Fibroblast of lung (primary cell): ENCODE results near the gene LAMA5. TPM values are rescaled to one million over a fixed set of nuclear protein-coding genes. Genes with fewer than 3 reads are reported as not detected.

Experiments used
- DNase-seq, 2 donors: peaks; one replicate each; pipeline versions ENCODE4 v3.0.0 to v3.0.0-alpha.2; 2010; ENCODE audit warnings: low read depth in 2 of 2
- H2AFZ ChIP-seq: 2 replicates; pipeline ENCODE4 v1.5.1; 2012; ENCODE audit warnings: low read length, control low read depth, inconsistent platforms
- H3K27ac ChIP-seq: 2 replicates; pipeline ENCODE4 v1.5.1; 2011; ENCODE audit warnings: low read length, control low read depth; ENCODE audit not compliant: insufficient read depth
- H3K27me3 ChIP-seq: 2 replicates; pipeline ENCODE4 v1.5.1; 2011; ENCODE audit warnings: mild to moderate bottlenecking, low read length; ENCODE audit not compliant: control insufficient read depth, insufficient read depth
- H3K36me3 ChIP-seq: 2 replicates; pipeline ENCODE4 v1.5.1; 2011; ENCODE audit warnings: low read length; ENCODE audit not compliant: control insufficient read depth, insufficient read depth
- H3K4me1 ChIP-seq: 2 replicates; pipeline ENCODE4 v1.5.1; 2011; ENCODE audit warnings: low read length; ENCODE audit not compliant: control insufficient read depth, insufficient read depth; ENCODE audit errors: extremely low read depth
- H3K4me2 ChIP-seq: 2 replicates; pipeline ENCODE4 v1.5.1; 2011; ENCODE audit warnings: low read length, control low read depth; ENCODE audit not compliant: insufficient read depth; ENCODE audit errors: extremely low read depth
- H3K4me3 ChIP-seq, 4 experiments: fragments of 200-600 bp in 1 of 4; sonication (generic) in 1 of 4; replicated peaks in 1 of 4; 2 replicates each; pipeline ENCODE4 v1.5.1; 2011 to 2016; ENCODE audit warnings: low read length in 4 of 4, low read depth in 3 of 4, mild to moderate bottlenecking in 3 of 4, control low read depth in 2 of 4, inconsistent platforms in 1 of 4, mixed read lengths in 1 of 4; ENCODE audit not compliant: insufficient read depth in 1 of 4; ENCODE audit errors: control extremely low read depth in 1 of 4
- H3K79me2 ChIP-seq: 2 replicates; pipeline ENCODE4 v1.5.1; 2012; ENCODE audit warnings: mild to moderate bottlenecking, low read length, inconsistent platforms; ENCODE audit not compliant: control insufficient read depth, insufficient read depth
- H3K9ac ChIP-seq: 2 replicates; pipeline ENCODE4 v1.5.1; 2011; ENCODE audit warnings: mild to moderate bottlenecking, low read length, control low read depth; ENCODE audit not compliant: insufficient read depth
- H3K9me3 ChIP-seq: 2 replicates; pipeline ENCODE4 v1.5.1; 2012; ENCODE audit warnings: low read depth, low read length; ENCODE audit not compliant: control insufficient read depth, insufficient read depth
- H4K20me1 ChIP-seq: 2 replicates; pipeline ENCODE4 v1.5.1; 2011; ENCODE audit warnings: low read length; ENCODE audit not compliant: control insufficient read depth, insufficient read depth; ENCODE audit errors: extremely low read depth
- EZH2 ChIP-seq: IDR thresholded peaks from 2 replicates; pipeline ENCODE4 v1.5.1; 2012; ENCODE audit warnings: low read length, control low read depth, mild to moderate bottlenecking; ENCODE audit errors: missing control alignments
- polyA plus RNA-seq, 2 donors: library from polyadenylated mRNA; depleted of rRNA in 1 of 2; stranded (reverse) in 1 of 2; unstranded in 1 of 2; fragments of >200 nt; gene quantifications; 2 replicates each; pipeline ENCODE4 v1.2.1, GENCODE V29; 2011 to 2012; ENCODE audit warnings: missing spikeins in 1 of 2
- total RNA-seq: library from RNA; depleted of rRNA; stranded (reverse); fragments of >200 nt; gene quantifications from 2 replicates; pipeline ENCODE4 v1.2.1, GENCODE V29; 2014
- TF ChIP-seq, protein P1 (sequence below), 2 donors: IDR thresholded peaks in 1 of 2; conservative IDR thresholded peaks in 1 of 2; 1 replicate in 1 of 2; 2 replicates in 1 of 2; pipeline ENCODE4 v1.5.1; 2011 to 2012; ENCODE audit warnings: low read length in 2 of 2, control low read depth in 1 of 2, inconsistent platforms in 1 of 2, low read depth in 1 of 2, mild to moderate bottlenecking in 1 of 2

The LAMA5 gene
- total and polyA plus RNA-seq, 2 donors (not counting 1 experiment from before 2014, with no cell fraction given), result 1.5 to 81.6 TPM

DNA sequence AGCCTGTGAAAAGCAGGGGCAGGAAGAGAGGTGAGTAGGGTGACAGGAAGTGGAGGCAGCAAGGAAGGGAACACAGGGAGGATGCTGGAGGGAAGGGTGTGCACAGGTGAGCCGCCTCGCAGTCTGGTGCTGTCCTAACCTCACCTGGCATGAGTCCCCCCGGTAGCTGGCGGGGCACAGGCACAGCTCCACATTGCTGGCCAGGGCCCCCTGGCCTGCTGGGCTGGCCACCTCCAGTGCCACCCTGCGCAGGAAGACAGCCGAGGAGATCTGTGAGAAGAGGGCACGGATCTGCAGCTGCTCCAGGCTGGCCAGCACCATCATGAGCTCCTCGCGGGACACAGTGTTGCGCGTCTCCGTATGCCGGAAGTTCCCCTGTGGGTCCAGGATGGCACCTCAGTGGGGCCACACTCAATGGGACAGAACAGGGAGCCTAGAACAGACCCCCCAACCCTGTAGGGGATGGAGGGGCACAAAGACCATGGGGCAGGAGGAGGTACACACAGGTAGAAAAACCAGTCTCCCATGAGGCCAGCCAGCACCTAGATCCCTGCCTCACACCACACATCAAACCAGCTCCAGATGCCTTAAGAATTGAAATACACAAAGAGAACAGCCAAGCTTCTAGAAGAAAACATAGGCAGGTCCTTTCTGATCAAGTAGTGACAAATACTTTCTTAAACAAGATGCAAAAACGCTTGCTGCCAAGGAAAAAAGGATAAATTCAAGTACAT is 41.8 kb downstream of the LAMA5 start:
- no peaks in the 10 kb centered on the region for H3K4me1 ChIP-seq
- no peaks in the 10 kb centered on the region for H3K9me3 ChIP-seq
- H3K9ac ChIP-seq, result no peak overlapping the region
- TF ChIP-seq EZH2, result no peak
- TF ChIP-seq, protein P1, sequence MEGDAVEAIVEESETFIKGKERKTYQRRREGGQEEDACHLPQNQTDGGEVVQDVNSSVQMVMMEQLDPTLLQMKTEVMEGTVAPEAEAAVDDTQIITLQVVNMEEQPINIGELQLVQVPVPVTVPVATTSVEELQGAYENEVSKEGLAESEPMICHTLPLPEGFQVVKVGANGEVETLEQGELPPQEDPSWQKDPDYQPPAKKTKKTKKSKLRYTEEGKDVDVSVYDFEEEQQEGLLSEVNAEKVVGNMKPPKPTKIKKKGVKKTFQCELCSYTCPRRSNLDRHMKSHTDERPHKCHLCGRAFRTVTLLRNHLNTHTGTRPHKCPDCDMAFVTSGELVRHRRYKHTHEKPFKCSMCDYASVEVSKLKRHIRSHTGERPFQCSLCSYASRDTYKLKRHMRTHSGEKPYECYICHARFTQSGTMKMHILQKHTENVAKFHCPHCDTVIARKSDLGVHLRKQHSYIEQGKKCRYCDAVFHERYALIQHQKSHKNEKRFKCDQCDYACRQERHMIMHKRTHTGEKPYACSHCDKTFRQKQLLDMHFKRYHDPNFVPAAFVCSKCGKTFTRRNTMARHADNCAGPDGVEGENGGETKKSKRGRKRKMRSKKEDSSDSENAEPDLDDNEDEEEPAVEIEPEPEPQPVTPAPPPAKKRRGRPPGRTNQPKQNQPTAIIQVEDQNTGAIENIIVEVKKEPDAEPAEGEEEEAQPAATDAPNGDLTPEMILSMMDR (conservative IDR thresholded peaks at IDR 0.05 in 1 of 2, IDR thresholded peaks at IDR 0.05 in 1 of 2; ENCODE audit: low read depth in 1 of 2, low read length in 2 of 2), result no peak
- no peak for DNase-seq
- no peaks in the 10 kb centered on the region for H4K20me1 ChIP-seq
- H2AFZ ChIP-seq, result no peak overlapping the region
- no peak overlapping the region for H3K27ac ChIP-seq
- H3K4me2 ChIP-seq, result no peak overlapping the region
- peaks cover 35% of the 10 kb centered on the region for H3K36me3 ChIP-seq
- H3K79me2 ChIP-seq, result no peaks in the 10 kb centered on the region
- no peak overlapping the region for H3K4me3 ChIP-seq
- H3K27me3 ChIP-seq, result no peaks in the 10 kb centered on the region

DNA sequence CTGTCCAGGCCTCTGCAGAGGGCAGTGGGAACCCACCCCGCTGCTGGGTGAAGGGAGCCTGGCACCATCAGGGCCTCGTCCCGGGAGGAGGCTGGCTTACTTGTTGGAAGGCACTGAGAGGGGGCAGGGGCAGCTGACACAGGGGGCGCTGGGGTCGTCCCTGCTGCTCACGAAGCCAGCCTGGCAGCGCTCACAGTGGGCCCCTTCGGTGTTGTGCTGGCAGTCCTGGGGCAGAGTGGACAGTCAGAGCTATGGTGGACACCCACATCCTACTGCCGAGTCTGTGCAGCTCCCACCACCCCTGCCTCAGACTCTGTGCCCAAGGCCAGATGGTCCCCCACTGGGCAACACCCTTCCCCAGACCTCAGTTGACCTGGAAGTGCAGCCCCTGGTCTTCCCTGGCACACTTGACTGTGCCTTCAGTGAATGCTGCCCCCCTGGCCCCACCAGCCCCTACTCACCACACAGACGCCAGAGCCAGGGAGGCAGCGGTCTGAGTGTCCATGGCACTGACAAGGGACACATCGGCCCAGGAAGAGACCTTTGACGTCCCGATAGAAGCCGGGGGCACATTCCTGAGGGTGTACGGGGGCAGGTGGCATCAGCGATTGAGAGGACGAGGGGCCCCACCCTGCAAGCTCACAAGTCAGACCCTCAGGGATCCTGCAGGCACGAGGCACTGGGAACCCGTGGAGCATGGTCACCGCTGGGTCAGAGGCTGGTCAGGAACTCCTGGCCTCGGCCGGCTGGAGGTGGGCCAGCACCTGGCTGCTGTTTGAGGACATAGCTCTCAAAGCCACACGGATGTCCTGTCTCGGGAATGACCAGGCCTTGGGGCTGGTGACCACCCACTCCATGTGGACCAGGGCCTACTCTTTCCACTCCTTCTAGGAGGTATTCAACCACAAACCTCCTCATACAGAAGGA is 42.9 kb downstream of the LAMA5 start:
- H2AFZ ChIP-seq, result no peak overlapping the region

More for the DNA sequence above, 42.9 kb downstream of the LAMA5 start:
- Histone ChIP-seq H3K27me3 (no peaks in the 10 kb centered on the region), H3K27ac (no peak overlapping the region), H3K9me3 (no peaks in the 10 kb centered on the region), H3K36me3 (peaks cover 29% of the 10 kb centered on the region), H3K9ac (no peak overlapping the region), H3K4me2 (no peak overlapping the region), H4K20me1 (no peaks in the 10 kb centered on the region), H3K4me1 (no peaks in the 10 kb centered on the region), H3K4me3 (no peak overlapping the region), H3K79me2 (no peaks in the 10 kb centered on the region)
- DNase-seq, result no peak
- TF ChIP-seq EZH2, result no peak
- TF ChIP-seq, protein P1 (conservative IDR thresholded peaks at IDR 0.05 in 1 of 2, IDR thresholded peaks at IDR 0.05 in 1 of 2; ENCODE audit: low read depth in 1 of 2, low read length in 2 of 2), result no peak
